Endothelial cell of umbilical vein (primary cell): ENCODE data around the gene HBP1.

Experiments used
- CTCF ChIP-seq, 2 donors: IDR thresholded peaks; 1 replicate in 1 of 2; 2 replicates in 1 of 2; pipeline ENCODE4 v1.5.1; 2011; ENCODE audit warnings: low read length in 2 of 2, mild to moderate bottlenecking in 2 of 2, moderate library complexity in 2 of 2, control low read depth in 1 of 2, inconsistent platforms in 1 of 2, low read depth in 1 of 2; ENCODE audit not compliant: insufficient read depth in 1 of 2; ENCODE audit errors: extremely low read depth in 1 of 2
- JUN ChIP-seq: IDR thresholded peaks from 2 replicates; pipeline ENCODE4 v1.6.1; 2011; ENCODE audit warnings: borderline replicate concordance, low read depth; ENCODE audit not compliant: insufficient read length, insufficient read depth

GRCh38 chr7:107233981-107234380 is 65.2 kb downstream of the HBP1 start:
- no peak for TF ChIP-seq CTCF (IDR thresholded peaks at IDR 0.05; ENCODE audit: extremely low read depth in 1 of 2, insufficient read depth in 1 of 2, low read depth in 1 of 2, low read length in 2 of 2)
- TF ChIP-seq JUN = no peak
